NOMO-1 treated with DMSO at 0.1 percent for 48 hours (cell line): Measurements from ENCODE around the gene TCF12.
"Not testable (repeated sequence)": the region's sequence is repeated elsewhere in the genome, so short reads cannot be mapped to it uniquely, and the experiment has no call there.

Source experiments
- DNase-seq: peaks from one replicate; lab custom pipeline; 2025; ENCODE audit not compliant: unreplicated experiment; lab: John Stamatoyannopoulos, UW

The TCF12 gene

DNA sequence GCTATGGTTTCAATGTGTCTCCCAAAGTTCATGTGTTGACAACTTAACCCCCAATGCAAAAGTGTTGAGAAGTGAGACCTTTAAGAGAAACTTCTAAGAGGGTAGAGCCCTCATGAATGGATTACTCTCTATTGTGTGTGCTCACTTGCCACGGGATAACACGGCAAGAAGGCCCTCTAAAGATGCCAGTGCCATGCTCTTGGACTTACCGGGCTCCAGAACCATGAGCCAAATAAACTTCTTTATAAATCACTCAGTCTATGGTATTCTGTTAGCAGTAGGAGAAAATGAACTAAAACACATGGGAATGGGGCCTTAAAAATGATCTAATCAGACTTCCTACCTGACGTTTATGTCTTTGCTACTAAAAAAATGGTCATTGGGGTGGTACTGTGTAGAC, 2.6 kb upstream of the TCF12 start:
- no peak for DNase-seq

DNA sequence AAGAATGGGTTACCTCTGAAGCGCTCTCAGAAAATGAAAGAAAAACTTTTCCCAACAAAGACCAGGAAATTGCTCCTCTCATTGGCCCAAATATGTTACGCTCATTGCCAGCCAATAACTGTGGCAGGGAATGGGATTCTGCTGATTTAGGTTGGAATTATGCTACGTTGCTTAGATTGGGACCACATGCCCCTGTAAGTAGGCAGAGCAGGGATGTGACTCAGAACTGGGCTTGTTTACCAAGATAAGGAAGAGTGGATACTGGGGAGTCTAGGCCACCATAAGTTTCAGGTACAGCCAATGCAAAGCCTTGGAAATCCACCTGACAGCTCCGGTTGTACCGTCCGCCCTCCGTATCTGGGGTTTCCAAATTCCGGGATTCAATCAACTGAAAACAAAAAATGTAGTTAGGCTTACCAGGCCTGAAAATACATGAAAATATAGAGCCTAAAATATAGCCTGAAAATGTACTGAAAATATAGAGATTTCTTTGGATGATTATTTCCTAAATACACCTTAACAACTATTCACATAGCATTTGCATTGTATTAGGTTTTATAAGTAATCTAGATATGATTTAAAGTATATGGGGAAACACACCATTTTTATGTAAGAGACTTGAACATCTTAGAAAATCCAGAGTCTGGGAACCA, 1.5 kb upstream of the TCF12 start:
- DNase-seq = no peak

DNA sequence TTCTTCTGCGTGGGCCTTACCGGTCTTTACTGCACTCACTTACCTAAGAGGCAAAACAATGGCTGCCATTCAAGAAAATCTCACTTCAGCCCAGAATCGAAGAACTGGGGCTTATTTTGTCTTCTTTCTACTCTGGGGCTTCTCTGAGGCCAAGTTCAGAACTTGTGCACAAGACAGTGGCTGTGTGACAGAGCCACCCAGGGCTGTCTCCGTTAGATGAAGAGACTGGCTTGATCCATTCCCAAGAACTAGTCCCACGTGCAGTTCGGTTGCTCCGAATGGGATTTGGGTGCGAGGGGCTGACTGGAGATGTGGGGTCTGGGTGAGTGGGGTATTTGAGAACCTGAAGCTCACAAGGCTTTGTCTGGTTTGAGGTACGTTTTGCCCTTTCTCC, 795 bp upstream of the TCF12 start:
- no peak for DNase-seq

DNA sequence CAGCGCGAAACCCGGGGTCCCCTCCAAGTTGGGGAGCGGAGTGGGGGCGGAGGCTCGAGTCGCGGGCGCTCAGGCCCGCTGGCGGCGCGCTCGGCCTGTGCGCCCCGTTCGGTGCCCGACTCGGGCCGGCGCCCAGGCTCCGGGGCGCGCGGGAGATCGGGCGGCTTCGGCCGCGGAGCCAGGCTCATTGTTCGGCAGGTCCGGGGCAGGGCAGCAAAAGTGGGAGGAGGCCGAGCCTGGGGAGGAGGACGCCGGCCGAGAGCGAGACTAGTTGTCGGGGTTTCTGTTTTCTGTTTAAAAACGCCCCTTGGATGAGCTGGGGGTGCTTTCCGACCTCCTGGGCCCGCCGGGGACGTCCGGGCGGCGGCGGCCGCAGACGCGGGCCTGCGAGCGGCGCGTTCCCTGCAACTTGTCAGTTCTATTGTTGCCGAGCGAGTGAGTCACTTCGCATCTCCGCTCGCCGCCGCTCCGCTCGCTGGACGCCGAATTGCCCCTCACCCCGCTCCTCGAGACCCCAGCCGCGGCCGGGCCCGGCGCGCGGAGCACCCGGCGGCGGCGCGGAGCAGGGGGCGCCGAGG, 676 bp downstream of the TCF12 start:
- peak; percentile 42 for DNase-seq

DNA sequence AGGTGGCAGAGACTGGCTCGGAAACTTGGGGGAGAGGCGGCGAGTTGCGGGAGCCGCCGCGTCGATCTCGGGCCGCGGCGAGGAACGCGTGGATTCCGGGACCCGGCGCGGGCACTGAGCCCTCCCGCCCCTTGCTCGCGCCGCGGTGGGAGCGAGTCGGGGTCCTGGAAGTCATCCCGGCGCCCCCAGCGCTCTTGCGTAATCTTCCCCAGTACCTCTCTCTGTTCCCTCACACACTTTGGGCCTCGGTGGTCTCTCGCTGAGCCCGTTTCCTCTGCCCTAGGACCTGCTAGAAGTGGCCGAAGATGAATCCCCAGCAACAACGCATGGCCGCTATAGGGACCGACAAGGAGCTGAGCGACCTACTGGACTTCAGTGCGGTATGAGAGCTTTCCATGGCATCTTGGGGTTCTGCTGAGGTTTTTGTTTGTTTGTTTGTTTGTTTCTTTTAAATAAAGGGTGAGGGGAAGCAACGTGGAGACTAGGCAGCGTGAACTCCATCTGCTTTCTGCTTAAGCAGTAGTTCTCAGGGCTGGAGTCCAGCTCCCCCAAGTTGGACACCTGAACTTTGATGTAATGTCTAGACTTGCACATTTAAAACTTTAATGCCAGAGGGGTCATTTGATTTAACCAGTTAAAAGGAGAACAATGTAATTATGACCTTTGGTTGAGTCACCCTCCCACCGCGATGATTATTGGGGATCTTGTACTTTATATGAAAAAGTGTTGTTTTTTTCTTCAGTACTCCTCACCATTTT, 1.3 kb downstream of the TCF12 start:
- DNase-seq = no peak

DNA sequence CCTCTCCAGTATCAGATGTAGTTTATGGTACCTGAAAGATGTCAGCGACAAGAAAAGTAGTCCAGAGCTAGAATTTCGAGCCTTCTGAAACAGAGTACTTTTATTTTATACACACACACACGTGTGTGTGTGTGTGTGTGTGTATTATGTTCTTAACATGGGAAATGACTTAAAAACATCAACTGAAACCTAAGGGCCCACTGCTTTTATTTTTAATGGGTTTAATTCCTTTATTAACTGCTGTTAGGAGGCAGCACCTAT, 1.9 kb downstream of the TCF12 start:
- DNase-seq = no peak

DNA sequence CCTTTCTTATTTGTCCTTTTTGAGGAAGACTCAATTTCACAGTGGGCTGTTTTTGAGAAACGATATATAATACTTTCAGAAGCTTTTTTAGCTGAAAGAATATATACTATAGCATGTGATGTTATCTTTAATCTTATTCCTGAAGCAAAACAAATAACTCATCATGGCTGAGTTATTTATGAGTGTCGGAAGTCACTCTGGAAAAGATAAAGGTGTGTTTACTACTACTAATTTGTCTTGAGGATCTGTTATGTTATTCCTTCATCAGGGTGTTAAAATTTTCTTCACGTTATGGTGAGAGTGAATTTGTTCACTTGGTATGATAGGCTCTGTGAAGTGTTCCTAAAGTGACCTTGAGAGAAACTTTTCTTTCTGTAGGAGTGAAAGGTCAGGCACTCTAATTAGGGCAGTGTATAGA, 4.7 kb downstream of the TCF12 start:
- DNase-seq = no peak

DNA sequence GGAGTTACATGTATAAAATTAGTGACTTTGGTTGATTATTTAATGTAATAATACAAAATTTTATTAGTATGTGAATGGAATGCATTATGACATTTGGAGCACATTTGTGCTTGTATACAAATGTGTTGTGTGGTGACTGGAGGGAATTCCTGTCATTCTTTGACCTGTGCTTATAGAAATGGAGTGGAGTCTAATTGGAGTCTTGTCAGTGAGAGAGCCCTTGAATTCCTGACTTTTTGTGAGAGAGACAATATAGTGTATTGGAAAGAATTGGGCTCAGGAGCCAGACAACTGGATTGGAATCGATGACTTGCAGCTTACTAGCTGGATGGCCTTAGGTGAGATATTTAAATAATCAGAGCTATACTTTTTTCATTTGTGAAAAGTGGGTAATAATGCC, 9.4 kb downstream of the TCF12 start:
- DNase-seq = no peak

DNA sequence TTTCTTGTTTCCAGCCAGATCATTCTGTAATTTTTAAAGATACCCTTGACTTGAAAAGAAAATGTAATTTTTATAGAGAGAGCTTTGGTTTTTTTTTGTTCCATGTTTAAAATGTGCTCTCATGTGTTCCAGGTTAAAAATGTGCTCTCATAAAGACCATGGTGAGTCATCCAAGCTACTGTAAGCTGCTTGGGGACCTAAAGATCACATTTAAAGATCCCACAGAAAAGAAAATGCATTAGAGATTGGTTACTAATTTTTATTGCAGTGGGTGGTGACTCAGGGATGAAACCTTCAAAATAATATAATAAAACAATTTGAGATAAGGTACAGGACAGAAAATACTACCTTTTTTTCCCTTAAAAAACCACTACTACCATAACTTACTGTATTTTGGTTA, 11.0 kb downstream of the TCF12 start:
- DNase-seq = no peak

DNA sequence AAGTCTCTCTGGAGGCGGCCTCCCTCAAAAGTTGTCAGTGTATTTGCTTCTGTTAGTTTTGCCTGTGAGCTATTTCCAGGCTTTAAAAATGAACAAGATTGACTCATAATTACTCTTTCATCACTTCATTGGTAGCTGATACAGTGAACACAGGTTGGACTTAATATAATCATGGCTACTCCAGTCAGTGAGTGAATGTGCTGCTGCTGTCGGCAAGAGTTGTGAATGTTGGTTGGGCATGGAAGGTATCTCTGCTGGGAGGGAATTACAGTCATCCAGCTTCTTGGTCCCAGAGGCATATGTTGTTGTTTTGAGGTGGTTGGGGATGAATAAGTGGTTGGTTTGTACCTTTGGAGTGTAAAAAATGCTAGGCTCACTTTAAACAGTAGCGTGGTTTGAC, 11.5 kb downstream of the TCF12 start:
- no peak for DNase-seq

DNA sequence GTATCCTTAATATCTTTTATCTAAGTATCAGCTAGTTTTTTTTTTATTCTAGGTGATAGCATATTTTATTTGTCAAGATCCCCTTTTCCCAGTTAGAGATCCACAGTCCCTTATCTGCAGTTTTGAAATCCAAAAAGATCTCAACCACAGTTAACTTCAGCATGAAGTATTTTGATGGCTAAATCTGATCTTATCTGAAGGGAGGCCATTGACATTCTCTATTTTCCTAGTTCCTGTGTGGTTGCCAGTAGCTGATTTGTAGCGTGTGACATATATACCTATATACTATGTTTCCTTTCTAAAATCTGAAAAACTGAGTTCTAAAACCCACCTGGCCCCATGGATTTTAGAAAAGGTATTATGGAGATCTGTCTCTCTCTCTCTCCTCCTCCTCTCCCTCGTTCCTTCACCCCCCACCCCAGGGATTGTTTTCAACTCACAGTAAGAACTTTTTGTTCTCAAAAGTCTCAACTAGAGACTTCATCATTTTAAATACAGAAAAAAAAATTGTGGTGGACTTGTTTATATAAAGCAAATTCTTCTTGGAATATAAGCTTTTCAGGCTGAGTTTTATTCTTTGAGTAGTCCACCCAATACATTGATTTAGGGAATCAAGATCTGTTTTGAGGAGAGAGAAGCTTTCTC, 12.3 kb downstream of the TCF12 start:
- no peak for DNase-seq

DNA sequence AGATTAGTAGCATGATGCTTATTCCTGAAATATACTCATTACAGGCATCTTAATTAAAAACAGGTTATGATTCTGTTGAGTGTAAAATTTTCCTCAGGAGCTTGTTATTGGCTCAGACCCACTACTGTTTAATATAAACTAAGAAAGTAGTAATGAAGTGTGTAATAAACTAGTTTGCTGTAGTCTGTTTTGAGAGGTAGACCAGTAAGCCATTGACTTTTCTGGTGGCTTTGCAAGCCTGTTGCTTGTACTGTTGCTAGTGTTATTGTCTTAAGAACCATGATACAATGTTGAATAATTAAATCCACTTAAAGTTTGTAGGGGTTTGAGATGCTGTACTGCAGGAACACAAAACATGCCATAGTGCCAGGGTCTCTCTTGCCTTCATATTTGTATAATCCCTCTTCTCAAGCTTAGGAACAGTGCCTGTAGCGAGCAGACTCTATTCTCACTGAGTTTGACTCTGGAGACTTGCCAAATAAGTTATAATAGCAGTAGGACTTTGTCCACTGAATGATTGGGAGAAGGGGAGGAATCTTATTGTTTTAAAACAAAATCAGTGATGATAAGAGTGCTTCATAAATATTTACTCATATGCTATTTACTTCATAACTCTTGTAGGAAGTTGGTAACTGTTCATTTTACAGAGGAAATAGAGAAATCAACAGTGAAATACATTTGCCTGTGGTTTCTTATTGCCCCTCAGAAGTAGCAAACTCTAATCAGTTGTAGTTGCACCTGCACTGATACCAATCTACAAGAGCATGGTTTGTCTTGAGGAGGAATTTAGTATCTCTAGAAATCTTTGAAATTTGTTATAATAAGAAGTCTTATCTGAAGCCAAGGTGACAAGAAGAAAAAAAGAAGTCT, 13.4 kb downstream of the TCF12 start:
- no peak for DNase-seq

DNA sequence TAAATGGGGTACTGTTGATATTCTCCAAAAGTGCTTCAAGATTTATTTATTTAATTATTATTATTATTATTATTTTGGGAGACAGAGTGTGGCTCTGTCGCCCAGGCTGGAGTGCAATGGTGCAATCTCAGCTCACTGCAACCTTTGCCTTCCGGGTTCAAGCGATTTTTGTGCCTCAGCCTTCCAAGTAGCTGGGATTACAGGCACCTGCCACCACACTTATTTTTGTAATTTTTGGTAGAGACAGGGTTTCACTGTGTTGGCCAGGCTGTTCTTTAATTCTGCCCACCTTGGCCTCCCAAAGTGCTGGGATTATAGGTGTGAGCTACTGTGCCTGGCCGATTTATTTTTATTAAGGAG, 14.0 kb downstream of the TCF12 start:
- not testable (repeated sequence) for DNase-seq

DNA sequence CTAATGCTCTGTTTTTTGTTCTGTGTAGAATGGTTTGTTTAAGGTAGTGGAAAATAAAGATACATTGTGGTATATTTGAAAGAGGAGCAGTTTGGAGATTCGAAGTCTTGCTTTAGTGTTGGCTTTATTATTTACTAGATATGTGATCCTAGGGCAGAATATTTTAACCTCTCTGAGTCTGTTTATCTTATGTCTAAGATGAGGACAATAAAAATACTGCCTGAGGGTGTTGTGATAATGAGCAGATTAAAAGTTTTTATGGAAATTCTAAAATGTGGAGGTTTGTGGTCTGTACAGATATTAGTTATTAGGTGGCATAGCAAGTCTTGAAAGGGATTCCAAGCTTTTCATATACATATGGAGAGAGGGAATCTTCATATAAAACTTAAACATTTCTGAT, 15.0 kb downstream of the TCF12 start:
- no peak for DNase-seq

DNA sequence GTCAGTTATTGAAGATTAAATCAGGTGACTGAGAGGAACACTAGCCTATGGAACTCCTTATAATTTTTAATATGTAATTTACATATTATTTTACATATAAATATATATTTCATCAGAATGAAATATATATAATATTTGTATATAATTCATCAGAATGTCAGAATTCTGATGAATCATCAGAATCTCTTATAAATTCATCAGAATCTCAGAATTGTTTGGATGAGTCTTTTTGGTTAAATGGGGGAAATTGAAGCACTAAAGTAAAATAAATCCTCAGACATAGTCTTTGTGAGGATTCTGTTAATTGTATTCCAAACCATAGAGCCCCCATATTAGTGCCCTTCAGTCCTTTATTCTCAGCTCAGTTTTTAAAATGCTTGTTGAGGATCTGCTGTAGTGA, 15.4 kb downstream of the TCF12 start:
- DNase-seq = no peak

DNA sequence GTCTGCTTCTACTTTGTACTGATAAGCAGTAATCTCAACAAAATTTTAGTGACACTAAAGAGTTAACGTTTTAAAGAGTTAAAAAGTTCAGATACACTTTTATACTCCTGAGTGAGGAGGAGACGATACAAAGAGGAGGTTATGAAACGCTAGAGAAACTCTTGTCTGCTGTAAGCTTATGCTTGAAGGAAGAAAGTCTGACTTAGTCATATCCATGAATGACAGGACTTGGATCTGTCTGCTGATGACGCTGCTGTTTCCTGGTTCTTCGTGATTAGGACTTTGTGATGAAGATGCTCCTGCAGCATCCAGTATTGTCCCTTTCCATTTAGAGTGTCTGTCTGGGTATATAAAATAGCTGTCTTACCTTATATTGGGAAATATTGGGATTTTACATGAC, 15.8 kb downstream of the TCF12 start:
- no peak for DNase-seq

DNA sequence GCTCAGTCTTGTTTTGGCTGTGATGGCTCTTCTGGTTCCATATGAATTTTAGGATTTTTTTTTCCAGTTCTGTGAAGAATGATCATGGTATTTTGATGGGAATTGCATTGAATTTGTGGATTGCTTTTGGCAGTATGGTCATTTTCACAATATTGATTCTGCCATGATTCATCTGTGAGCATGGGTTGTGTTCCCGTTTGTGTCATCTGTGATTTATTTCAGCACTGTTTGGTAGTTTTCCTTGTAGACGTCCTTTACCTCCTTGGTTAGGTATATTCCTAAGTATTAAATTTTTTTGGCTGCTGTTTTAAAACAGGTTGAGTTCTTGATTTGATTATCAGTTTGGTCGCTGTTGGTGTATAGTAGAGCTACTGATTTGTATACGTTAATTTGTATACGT, 18.5 kb downstream of the TCF12 start:
- DNase-seq = no peak

DNA sequence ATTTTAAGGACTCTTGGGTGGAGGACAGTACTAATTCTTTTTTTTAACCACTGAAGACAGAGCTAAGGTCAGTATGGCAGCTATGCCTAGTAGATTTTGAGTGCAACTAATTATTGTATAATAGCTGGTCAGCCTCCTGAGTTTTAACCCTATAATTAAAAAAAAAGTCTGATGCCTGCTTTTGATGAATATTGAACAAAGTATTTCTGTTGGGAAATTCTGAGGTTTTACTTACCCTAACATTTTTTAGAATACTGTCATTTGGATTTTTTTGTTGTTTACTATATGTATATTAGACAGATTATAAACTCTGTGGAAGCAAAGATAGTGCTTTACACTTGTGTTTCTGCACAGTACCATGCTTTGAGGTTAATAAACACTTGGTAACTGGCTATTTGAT, 20.8 kb downstream of the TCF12 start:
- no peak for DNase-seq

DNA sequence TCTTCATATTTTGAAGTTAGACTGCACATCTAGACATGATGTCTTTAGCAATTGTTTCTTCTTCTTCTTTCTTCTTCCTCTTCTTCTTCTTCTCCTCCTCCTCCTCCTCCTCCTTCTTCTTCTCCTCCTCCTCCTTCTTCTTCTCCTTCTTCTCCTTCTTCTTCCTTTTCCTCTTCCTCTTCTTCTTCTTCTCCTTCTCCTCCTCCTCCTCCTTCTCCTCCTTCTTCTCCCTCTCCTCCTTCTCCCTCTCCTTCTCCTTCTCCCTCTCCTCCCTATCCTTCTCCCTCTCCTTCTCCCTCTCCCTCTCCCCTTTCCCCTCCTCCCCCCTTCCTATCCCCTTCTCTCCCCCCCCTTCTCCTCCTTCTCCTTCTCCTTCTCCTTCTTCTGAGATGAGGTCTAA, 21.9 kb downstream of the TCF12 start:
- no peak for DNase-seq

DNA sequence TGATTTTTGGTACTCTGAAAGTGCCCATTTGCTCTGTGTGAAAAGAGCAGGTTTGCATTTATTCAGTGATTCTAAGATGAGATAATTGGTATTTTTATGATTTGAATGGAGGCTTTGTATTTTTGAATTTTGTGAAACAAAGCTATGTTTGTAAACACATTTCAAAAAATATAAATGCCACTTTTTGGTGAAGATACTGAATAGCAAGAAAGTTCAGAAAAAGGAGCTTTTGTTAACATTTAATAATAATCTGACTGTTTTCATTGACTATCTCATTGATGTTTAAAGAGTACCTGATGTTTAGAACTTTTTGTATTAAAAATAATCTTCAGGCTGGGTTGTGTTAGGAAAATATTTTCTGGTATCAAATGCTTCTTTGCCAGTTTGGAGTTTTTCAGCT, 23.7 kb downstream of the TCF12 start:
- DNase-seq = no peak

DNA sequence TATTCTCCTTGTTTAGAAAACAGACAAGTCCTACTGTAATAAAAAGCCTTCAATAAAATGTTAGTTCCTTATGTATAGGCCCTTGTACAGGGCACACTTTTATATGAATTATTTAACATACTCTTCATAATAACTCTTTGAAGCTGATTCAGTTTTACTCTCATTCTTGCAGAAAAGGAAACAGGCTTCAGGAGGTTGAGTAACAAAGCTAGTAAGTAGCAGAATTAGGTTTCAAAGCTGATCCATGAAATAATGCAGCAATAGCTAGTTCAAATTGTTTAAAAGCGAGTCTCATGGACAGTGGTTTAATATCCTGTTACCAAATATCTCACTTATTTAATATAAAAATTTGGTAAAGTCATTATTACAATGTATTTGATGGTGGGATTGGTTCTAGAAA, 25.0 kb downstream of the TCF12 start:
- no peak for DNase-seq

DNA sequence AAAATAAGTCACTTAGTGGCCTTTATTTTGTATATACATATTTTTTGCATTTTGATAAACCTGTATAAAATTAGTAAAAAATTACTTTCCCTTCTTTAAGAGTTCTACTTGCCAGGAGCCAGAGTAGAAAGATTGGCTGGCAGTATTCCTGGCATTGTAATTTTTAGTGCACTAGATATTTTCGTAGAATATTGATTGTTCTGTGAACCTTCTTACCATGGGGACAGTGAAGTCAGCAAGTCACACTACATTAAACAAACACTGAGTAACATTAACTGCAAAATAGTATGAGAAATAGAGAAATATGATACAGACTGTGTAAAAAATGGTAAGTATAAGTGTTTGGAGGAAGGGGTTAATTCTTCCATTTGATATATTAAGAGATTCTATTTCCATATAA, 26.0 kb downstream of the TCF12 start:
- DNase-seq = no peak
